Mesendoderm (in vitro differentiated cells): ENCODE data around the gene GANC. TPM values are rescaled to one million over a fixed set of nuclear protein-coding genes. Genes with fewer than 3 reads are reported as not detected.
"Not testable (repeated sequence)": the region's sequence is repeated elsewhere in the genome, so short reads cannot be mapped to it uniquely, and the experiment has no call there.

Experiments
- DNase-seq: peaks from one replicate; pipeline ENCODE4 v3.0.0; 2013
- H2AK5ac ChIP-seq: 2 replicates; pipeline ENCODE4 v1.6.1; 2013; ENCODE audit warnings: low read length, inconsistent platforms
- H2BK120ac ChIP-seq: 2 replicates; pipeline ENCODE4 v1.6.1; 2013; ENCODE audit warnings: low read depth, mild to moderate bottlenecking, low read length, moderate library complexity, mixed read lengths
- H2BK15ac ChIP-seq: replicated peaks from 2 replicates; pipeline ENCODE4 v1.6.1; 2013; ENCODE audit warnings: low read depth, mild to moderate bottlenecking, moderate library complexity
- H2BK5ac ChIP-seq: 2 replicates; pipeline ENCODE4 v1.6.1; 2013; ENCODE audit warnings: low read length, inconsistent platforms
- H3K18ac ChIP-seq: 2 replicates; pipeline ENCODE4 v1.6.1; 2013; ENCODE audit warnings: mild to moderate bottlenecking, low read length, mixed read lengths
- H3K23ac ChIP-seq: one replicate; pipeline ENCODE4 v1.6.1; 2013; ENCODE audit warnings: low read length
- H3K27ac ChIP-seq: 2 replicates; pipeline ENCODE4 v1.5.1; 2013; ENCODE audit warnings: low read depth, mild to moderate bottlenecking, inconsistent platforms, low read length, moderate library complexity
- H3K27me3 ChIP-seq: 2 replicates; pipeline ENCODE4 v1.6.1; 2013; ENCODE audit warnings: low read length, control low read depth, mild to moderate bottlenecking, inconsistent platforms; ENCODE audit not compliant: insufficient read depth, poor library complexity
- H3K36me3 ChIP-seq: 2 replicates; pipeline ENCODE4 v1.6.1; 2013; ENCODE audit warnings: low read length, inconsistent platforms; ENCODE audit not compliant: control insufficient read depth, insufficient read depth
- H3K4ac ChIP-seq: one replicate; pipeline ENCODE4 v1.6.1; 2013; ENCODE audit warnings: low read depth, mild to moderate bottlenecking, low read length, moderate library complexity
- H3K4me1 ChIP-seq: 2 replicates; pipeline ENCODE4 v1.6.1; 2013; ENCODE audit warnings: low read depth, low read length, inconsistent platforms; ENCODE audit not compliant: control insufficient read depth
- H3K4me2 ChIP-seq: 2 replicates; pipeline ENCODE4 v1.6.1; 2013; ENCODE audit warnings: low read length
- H3K4me3 ChIP-seq: 2 replicates; pipeline ENCODE4 v1.5.1; 2013; ENCODE audit warnings: mild to moderate bottlenecking, low read length
- H3K56ac ChIP-seq: one replicate; pipeline ENCODE4 v1.6.1; 2013; ENCODE audit warnings: low read length
- H3K79me1 ChIP-seq: 2 replicates; pipeline ENCODE4 v1.6.1; 2013; ENCODE audit warnings: low read length, inconsistent platforms
- H3K79me2 ChIP-seq: 2 replicates; pipeline ENCODE4 v1.6.1; 2013; ENCODE audit warnings: mild to moderate bottlenecking, low read length; ENCODE audit not compliant: control insufficient read depth, insufficient read depth
- H3K9ac ChIP-seq: 2 replicates; pipeline ENCODE4 v1.6.1; 2013; ENCODE audit warnings: low read length, inconsistent platforms
- H4K5ac ChIP-seq: one replicate; pipeline ENCODE4 v1.6.1; 2013; ENCODE audit warnings: low read length
- H4K8ac ChIP-seq: one replicate; pipeline ENCODE4 v1.6.1; 2013; ENCODE audit warnings: low read depth, mild to moderate bottlenecking, control low read depth, low read length, moderate library complexity
- WGBS: extraction: QIAGEN DNeasy Blood & Tissue Kit; methylation state at CpG from one replicate; pipeline ENCODE4 v1.1.7; 2013; ENCODE audit warnings: low lambda C conversion rate, missing lambda C conversion rate; ENCODE audit not compliant: insufficient coverage; ENCODE audit errors: extremely low coverage; 5-methylcytosine and 5-hydroxymethylcytosine counted together
- polyA plus RNA-seq, 2 experiments: library from polyadenylated mRNA; stranded (reverse); fragments of 200-250 nt; gene quantifications; one replicate each; pipeline ENCODE4 v1.2.3, GENCODE V29; 2013

GANC gene
- 8.0 TPM for polyA plus RNA-seq (2013, experiment 1 of 2)
- 7.7 TPM for polyA plus RNA-seq (2013, experiment 2 of 2)

DNA sequence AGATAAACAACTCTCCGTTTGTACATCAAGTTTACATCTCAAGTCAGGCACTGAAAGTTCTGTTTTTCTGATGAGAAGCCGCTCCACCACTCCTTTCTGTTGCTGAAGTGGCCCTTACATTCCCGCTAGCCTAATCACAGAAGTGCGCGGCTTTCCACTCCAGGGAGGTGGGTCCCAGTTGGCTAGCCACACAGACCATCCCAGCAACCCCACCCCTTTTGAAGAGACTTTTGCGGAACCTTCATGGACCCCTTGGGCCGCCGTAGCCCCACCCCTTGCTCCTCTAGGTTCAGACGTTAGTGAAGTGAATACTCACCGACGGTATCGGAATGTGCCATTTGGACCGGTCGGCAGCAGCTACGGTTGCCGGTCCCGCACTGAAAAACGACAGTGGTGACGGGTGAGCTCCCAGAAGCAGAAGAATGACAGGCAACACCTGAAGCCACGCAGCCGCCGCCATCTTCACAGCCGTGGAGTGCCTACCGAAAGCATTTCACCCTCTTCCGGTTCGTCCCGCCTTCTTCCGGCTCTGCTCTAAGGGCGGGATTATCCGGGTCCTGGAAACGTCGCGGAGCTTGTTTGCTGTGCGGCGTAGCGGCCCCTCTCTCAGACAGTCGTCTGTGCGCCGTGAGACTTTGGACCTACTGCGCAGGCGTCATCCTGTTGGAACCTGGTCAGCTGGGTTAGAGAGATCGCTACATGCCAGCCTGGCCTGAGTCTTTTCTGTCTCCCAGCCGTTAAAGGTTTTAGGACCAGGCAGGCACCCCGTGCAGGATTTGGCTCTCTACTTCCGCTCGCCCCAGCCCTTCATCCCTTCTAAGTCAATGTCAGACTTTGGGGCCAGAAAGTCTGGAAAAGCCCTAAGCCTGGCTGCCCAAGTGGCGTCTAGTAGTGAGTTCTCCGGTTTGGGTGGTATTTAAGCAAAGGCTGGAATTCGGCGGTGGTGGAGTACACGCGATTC, at the start of gene GANC, which contains the start of gene TMEM87A:
TSS of gene GANC (plus strand) at position 263 of the 961 bp plus-strand sequence. CDS start 1,281 bp downstream, outside the sequence.
TSS of gene TMEM87A (minus strand) at position 495 of the 961 bp plus-strand sequence. CDS start at position 460, 35 bp downstream.
- Histone ChIP-seq H2AK5ac (no peak within 1 kb of the TSS), H3K23ac (no peak within 1 kb of the TSS), H2BK5ac (peak within 1 kb of the TSS; percentile 94), H3K79me2 (peaks cover 19% of the 10 kb centered on the region), H3K27me3 (no peaks in the 10 kb centered on the region), H4K5ac (peak within 1 kb of the TSS; percentile 62), H3K56ac (peak within 1 kb of the TSS; percentile 98), H3K4me3 (peak within 1 kb of the TSS; percentile 88), H4K8ac (peak within 1 kb of the TSS; percentile 93), H3K9ac (peak within 1 kb of the TSS; percentile 91), H3K4me1 (no peaks in the 10 kb centered on the region), H3K79me1 (no peaks in the 10 kb centered on the region), H2BK120ac (no peak within 1 kb of the TSS), H3K18ac (peak within 1 kb of the TSS; percentile 91), H3K4ac (peak within 1 kb of the TSS; percentile 95), H3K4me2 (peak within 1 kb of the TSS; percentile 87), H3K27ac (peak within 1 kb of the TSS; percentile 89), H2BK15ac (no peak within 1 kb of the TSS), H3K36me3 (no peaks in the 10 kb centered on the region)
- WGBS, result no CpG with 5 or more reads among the region's 52 CpGs
- DNase-seq, result peak; percentile 100

GRCh38 chr15:42226648-42227047, 46.4 kb upstream of the GANC start:
- peaks cover 6% of the 10 kb centered on the region for H3K36me3 ChIP-seq

DNA sequence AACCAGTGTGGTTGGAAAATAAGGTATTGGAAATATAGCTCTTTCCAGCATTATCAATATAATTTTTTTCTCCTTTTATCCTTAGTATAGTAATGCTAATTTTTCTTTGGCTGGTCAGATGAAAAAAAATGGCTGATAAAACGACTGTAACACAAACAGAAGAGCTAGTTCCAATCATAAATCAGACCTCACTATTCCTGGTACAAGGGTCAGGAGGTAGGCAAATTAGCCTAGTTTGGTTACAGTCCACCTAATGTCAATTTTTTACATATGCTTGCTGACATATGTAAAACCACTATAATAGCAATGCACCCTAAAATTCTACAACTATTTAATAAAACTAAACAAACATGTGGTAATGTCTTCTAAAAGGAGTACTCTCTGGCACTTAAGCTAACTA, 45.0 kb upstream of the GANC start:
- Histone ChIP-seq H2BK5ac (no peak overlapping the region), H4K5ac (no peak overlapping the region), H2BK15ac (no peak overlapping the region), H3K4me1 (no peaks in the 10 kb centered on the region), H3K36me3 (peaks cover 6% of the 10 kb centered on the region), H3K23ac (no peak overlapping the region), H3K18ac (no peak overlapping the region), H3K9ac (no peak overlapping the region), H3K27ac (no peak overlapping the region), H3K27me3 (no peaks in the 10 kb centered on the region), H3K56ac (no peak overlapping the region), H3K79me2 (no peaks in the 10 kb centered on the region), H3K4me3 (no peak overlapping the region), H3K4me2 (no peak overlapping the region), H3K79me1 (no peaks in the 10 kb centered on the region), H2AK5ac (no peak overlapping the region), H4K8ac (no peak overlapping the region), H2BK120ac (no peak overlapping the region), H3K4ac (no peak overlapping the region)
- no CpG with 5 or more reads among the region's 1 CpG for WGBS
- DNase-seq, result no peak

More at GRCh38 chr15:42226648-42227047, 46.4 kb upstream of the GANC start:
- H3K56ac ChIP-seq, result no peak overlapping the region
- no peak overlapping the region for H3K4me3 ChIP-seq
- H3K4me1 ChIP-seq, result no peaks in the 10 kb centered on the region
- H3K4me2 ChIP-seq, result no peak overlapping the region
- no peak overlapping the region for H2BK5ac ChIP-seq
- WGBS, result no CpG with 5 or more reads among the region's 5 CpGs
- no peak overlapping the region for H3K18ac ChIP-seq
- no peak overlapping the region for H3K23ac ChIP-seq
- no peak overlapping the region for H3K27ac ChIP-seq
- H3K79me2 ChIP-seq, result no peaks in the 10 kb centered on the region
- no peak overlapping the region for H4K8ac ChIP-seq
- no peak overlapping the region for H4K5ac ChIP-seq
- no peak overlapping the region for H2BK15ac ChIP-seq
- H3K79me1 ChIP-seq, result no peaks in the 10 kb centered on the region
- no peak overlapping the region for H2AK5ac ChIP-seq
- H3K4ac ChIP-seq, result no peak overlapping the region
- no peak overlapping the region for H2BK120ac ChIP-seq
- DNase-seq, result no peak
- H3K9ac ChIP-seq, result no peak overlapping the region
- H3K27me3 ChIP-seq, result no peaks in the 10 kb centered on the region

DNA sequence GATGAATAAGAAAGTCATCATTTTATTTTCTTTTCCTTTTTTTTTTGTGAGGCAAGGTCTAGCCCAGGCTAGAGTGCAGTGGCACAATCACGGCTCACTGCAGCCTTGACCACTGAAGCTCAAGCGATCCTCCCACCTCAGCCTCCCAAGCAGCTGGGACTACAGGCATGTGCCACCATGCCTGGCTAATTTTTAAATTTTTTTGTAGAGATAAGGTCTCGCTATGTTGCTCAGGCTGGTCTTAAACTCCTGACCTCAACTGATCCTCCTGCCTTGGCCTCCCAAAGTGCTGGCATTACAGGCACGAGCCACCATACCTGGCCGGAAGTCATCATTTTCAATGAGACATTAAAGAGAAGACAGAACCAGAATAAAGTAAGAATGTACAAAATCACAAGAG, 44.0 kb upstream of the GANC start:
- not testable (repeated sequence) for H4K8ac ChIP-seq, H2BK15ac ChIP-seq, H3K79me1 ChIP-seq, H3K4me1 ChIP-seq, H3K23ac ChIP-seq, DNase-seq, H2BK120ac ChIP-seq, H3K27ac ChIP-seq, H3K4ac ChIP-seq, H3K27me3 ChIP-seq, H4K5ac ChIP-seq, H3K56ac ChIP-seq, H3K4me2 ChIP-seq, H3K18ac ChIP-seq, H3K36me3 ChIP-seq, H2BK5ac ChIP-seq, H3K9ac ChIP-seq, H3K79me2 ChIP-seq, H2AK5ac ChIP-seq, H3K4me3 ChIP-seq
- WGBS, result no CpG with 5 or more reads among the region's 5 CpGs

- H3K23ac ChIP-seq, result no peak overlapping the region
- H4K5ac ChIP-seq, result no peak overlapping the region
- no peaks in the 10 kb centered on the region for H3K79me1 ChIP-seq
- DNase-seq, result no peak
- H3K4me1 ChIP-seq, result no peaks in the 10 kb centered on the region
- no peaks in the 10 kb centered on the region for H3K27me3 ChIP-seq
- no peak overlapping the region for H3K4me3 ChIP-seq
- peaks cover 3% of the 10 kb centered on the region for H3K36me3 ChIP-seq
- no peak overlapping the region for H3K18ac ChIP-seq
- H3K9ac ChIP-seq, result no peak overlapping the region
- no peak overlapping the region for H2BK120ac ChIP-seq
- no peak overlapping the region for H2AK5ac ChIP-seq
- H3K79me2 ChIP-seq, result no peaks in the 10 kb centered on the region
- H2BK15ac ChIP-seq, result no peak overlapping the region
- H3K56ac ChIP-seq, result no peak overlapping the region
- WGBS, result no CpG with 5 or more reads among the region's 1 CpG
- no peak overlapping the region for H2BK5ac ChIP-seq
- no peak overlapping the region for H3K27ac ChIP-seq
- no peak overlapping the region for H3K4me2 ChIP-seq
- no peak overlapping the region for H4K8ac ChIP-seq
- H3K4ac ChIP-seq, result no peak overlapping the region
Measured at GRCh38 chr15:42231088-42231487, 41.9 kb upstream of the GANC start.
